Activated naive CD4-positive, alpha-beta T cell treated with anti-CD3 and anti-CD28 coated beads, Interleukin-2, amount 10 ng/mL, durations not matched to agents 7 days and 5 days (primary cell): ENCODE measurements around the gene FBXW5.

Experiments used
- CTCF ChIA-PET: fragments of 350-600 bp; sonication (Branson Sonifier 250); formaldehyde crosslinking; loops from one replicate; lab custom pipeline; 2021; ENCODE audit warnings: antibody characterized with exemption; lab: Charles Lee
- DNase-seq: peaks from one replicate; pipeline ENCODE4 v3.0.0-alpha.2; 2020
- H3K27ac Mint-ChIP-seq: one replicate; pipeline ENCODE4 v1.8.0; 2021; ENCODE audit warnings: mild to moderate bottlenecking, moderate library complexity, mixed read lengths
- H3K27me3 Mint-ChIP-seq: one replicate; pipeline ENCODE4 v1.8.0; 2021; ENCODE audit warnings: mild to moderate bottlenecking, mixed read lengths
- H3K36me3 Mint-ChIP-seq: one replicate; pipeline ENCODE4 v1.8.0; 2021; ENCODE audit warnings: mixed read lengths
- H3K4me1 Mint-ChIP-seq: one replicate; pipeline ENCODE4 v1.8.0; 2021; ENCODE audit warnings: mixed read lengths
- H3K4me3 Mint-ChIP-seq: one replicate; pipeline ENCODE4 v1.8.0; 2021; ENCODE audit warnings: mild to moderate bottlenecking, moderate library complexity, mixed read lengths
- H3K9me3 Mint-ChIP-seq: one replicate; pipeline ENCODE4 v1.8.0; 2021; ENCODE audit warnings: mixed read lengths

Gene FBXW5

GRCh38 chr9:136944212-136944518, 373 bp downstream of the FBXW5 start:
- H3K9me3 Mint-ChIP-seq, result no peaks in the 10 kb centered on the region

GRCh38 chr9:136943291-136944211, 987 bp downstream of the FBXW5 start:
- H3K4me1 Mint-ChIP-seq, result peaks cover 21% of the 10 kb centered on the region
- H3K36me3 Mint-ChIP-seq, result peaks cover 21% of the 10 kb centered on the region
- peak overlapping the region; percentile 85 for H3K27ac Mint-ChIP-seq
- peak; percentile 63 for DNase-seq
- H3K9me3 Mint-ChIP-seq, result no peaks in the 10 kb centered on the region
- H3K27me3 Mint-ChIP-seq, result no peaks in the 10 kb centered on the region
- CTCF ChIA-PET, result interaction anchor here (0.9 to 1.2 kb wide), 3 partner anchors 86 to 99 kb away, joined by 3 read pairs; no protein-coding TSS in a partner anchor
- H3K4me3 Mint-ChIP-seq, result peak overlapping the region; percentile 82

More at GRCh38 chr9:136944212-136944518, 373 bp downstream of the FBXW5 start:
- Mint-ChIP-seq H3K4me3 (peak overlapping the region; percentile 82), H3K4me1 (peaks cover 24% of the 10 kb centered on the region), H3K36me3 (peaks cover 16% of the 10 kb centered on the region), H3K27ac (peak overlapping the region; percentile 85), H3K27me3 (no peaks in the 10 kb centered on the region)
- CTCF ChIA-PET, result interaction anchor here (0.9 to 1.2 kb wide), 3 partner anchors 85 to 100 kb away, joined by 3 read pairs; no protein-coding TSS in a partner anchor
- no peak for DNase-seq

- Mint-ChIP-seq H3K4me3 (peak overlapping the region; percentile 82), H3K27ac (no peak overlapping the region), H3K27me3 (no peaks in the 10 kb centered on the region), H3K4me1 (peaks cover 17% of the 10 kb centered on the region), H3K9me3 (no peaks in the 10 kb centered on the region), H3K36me3 (peaks cover 22% of the 10 kb centered on the region)
- DNase-seq, result no peak
- CTCF ChIA-PET, result no interaction called here
Observed at GRCh38 chr9:136942881-136943230, 1.7 kb downstream of the FBXW5 start.

- peaks cover 22% of the 10 kb centered on the region for H3K36me3 Mint-ChIP-seq
- H3K4me1 Mint-ChIP-seq, result peaks cover 17% of the 10 kb centered on the region
- peak overlapping the region; percentile 64 for H3K27ac Mint-ChIP-seq
- peak overlapping the region; percentile 82 for H3K4me3 Mint-ChIP-seq
- no peaks in the 10 kb centered on the region for H3K27me3 Mint-ChIP-seq
- CTCF ChIA-PET, result no interaction called here
- H3K9me3 Mint-ChIP-seq, result no peaks in the 10 kb centered on the region
- DNase-seq, result no peak
Observed at GRCh38 chr9:136942112-136942880, 2.2 kb downstream of the FBXW5 start.

- Mint-ChIP-seq H3K27ac (peak overlapping the region; percentile 64), H3K4me3 (no peak overlapping the region), H3K36me3 (peaks cover 22% of the 10 kb centered on the region), H3K4me1 (peaks cover 17% of the 10 kb centered on the region), H3K27me3 (no peaks in the 10 kb centered on the region), H3K9me3 (no peaks in the 10 kb centered on the region)
- DNase-seq, result no peak
- CTCF ChIA-PET, result no interaction called here
Observed at GRCh38 chr9:136941231-136942111, 3.1 kb downstream of the FBXW5 start.

- no peak for DNase-seq
- Mint-ChIP-seq H3K4me1 (peaks cover 17% of the 10 kb centered on the region), H3K27ac (no peak overlapping the region), H3K9me3 (no peaks in the 10 kb centered on the region), H3K36me3 (peaks cover 22% of the 10 kb centered on the region), H3K27me3 (no peaks in the 10 kb centered on the region), H3K4me3 (no peak overlapping the region)
- CTCF ChIA-PET, result no interaction called here
Observed at GRCh38 chr9:136940526-136941230, 3.9 kb downstream of the FBXW5 start.

- Mint-ChIP-seq H3K4me1 (peaks cover 15% of the 10 kb centered on the region), H3K4me3 (no peak overlapping the region), H3K27me3 (no peaks in the 10 kb centered on the region), H3K27ac (no peak overlapping the region), H3K9me3 (no peaks in the 10 kb centered on the region), H3K36me3 (peaks cover 22% of the 10 kb centered on the region)
- no peak for DNase-seq
- CTCF ChIA-PET, result interaction anchor here (1.3 kb wide), 1 partner anchor 14 kb away, joined by 3 read pairs; no protein-coding TSS in a partner anchor
Observed at GRCh38 chr9:136939996-136940525, 4.5 kb downstream of the FBXW5 start.

GRCh38 chr9:136939431-136939995, 5.0 kb downstream of the FBXW5 start:
- no peak for DNase-seq
- CTCF ChIA-PET, result interaction anchor here (1.3 kb wide), 1 partner anchor 13 kb away, joined by 3 read pairs; no protein-coding TSS in a partner anchor
- Mint-ChIP-seq H3K27ac (no peak overlapping the region), H3K9me3 (no peaks in the 10 kb centered on the region), H3K4me3 (no peak overlapping the region), H3K4me1 (peaks cover 10% of the 10 kb centered on the region), H3K36me3 (peaks cover 22% of the 10 kb centered on the region), H3K27me3 (no peaks in the 10 kb centered on the region)

- Mint-ChIP-seq H3K27ac (no peak overlapping the region), H3K4me3 (no peak overlapping the region), H3K27me3 (no peaks in the 10 kb centered on the region), H3K4me1 (peaks cover 3% of the 10 kb centered on the region), H3K36me3 (peaks cover 22% of the 10 kb centered on the region), H3K9me3 (no peaks in the 10 kb centered on the region)
- CTCF ChIA-PET, result interaction anchor here (1.0 kb wide), 1 partner anchor 92 kb away, joined by 4 read pairs; no protein-coding TSS in a partner anchor
- DNase-seq, result no peak
Observed at GRCh38 chr9:136937186-136938001, 7.1 kb downstream of the FBXW5 start.

- no peaks in the 10 kb centered on the region for H3K4me1 Mint-ChIP-seq
- no peaks in the 10 kb centered on the region for H3K9me3 Mint-ChIP-seq
- CTCF ChIA-PET, result interaction anchor here (1.0 kb wide), 1 partner anchor 93 kb away, joined by 4 read pairs; no protein-coding TSS in a partner anchor
- no peak overlapping the region for H3K4me3 Mint-ChIP-seq
- peak overlapping the region; percentile 2 for H3K27ac Mint-ChIP-seq
- peaks cover 23% of the 10 kb centered on the region for H3K36me3 Mint-ChIP-seq
- DNase-seq, result no peak
- no peaks in the 10 kb centered on the region for H3K27me3 Mint-ChIP-seq
Observed at GRCh38 chr9:136936645-136937170, 7.8 kb downstream of the FBXW5 start.

GRCh38 chr9:136935651-136936050, 8.9 kb downstream of the FBXW5 start:
- no peak for DNase-seq
- CTCF ChIA-PET, result no interaction called here
- Mint-ChIP-seq H3K9me3 (no peaks in the 10 kb centered on the region), H3K36me3 (peaks cover 17% of the 10 kb centered on the region), H3K27me3 (no peaks in the 10 kb centered on the region), H3K4me1 (no peaks in the 10 kb centered on the region), H3K4me3 (no peak overlapping the region), H3K27ac (no peak overlapping the region)

GRCh38 chr9:136934277-136934676, 10.3 kb downstream of the FBXW5 start:
- no peak for DNase-seq
- Mint-ChIP-seq H3K27ac (no peak overlapping the region), H3K27me3 (no peaks in the 10 kb centered on the region), H3K9me3 (no peaks in the 10 kb centered on the region), H3K4me1 (no peaks in the 10 kb centered on the region), H3K36me3 (peaks cover 19% of the 10 kb centered on the region), H3K4me3 (no peak overlapping the region)
- CTCF ChIA-PET, result interaction anchor here (0.9 kb wide), 1 partner anchor 8 kb away, joined by 3 read pairs; no protein-coding TSS in a partner anchor
